ENCODE measurements around the gene SLC39A7. TPM values are rescaled to one million over a fixed set of nuclear protein-coding genes. Genes with fewer than 3 reads are reported as not detected.
A peak's percentile ranks its signal among the peaks of the same experiment; 100 is the strongest.

SLC39A7 gene
- polyA plus RNA-seq, 1 donor (not counting 4 experiments of a cell fraction or from before 2014, with no cell fraction given) = 54.0 TPM

GRCh38 chr6:33192671-33193602 is 7.7 kb upstream of the SLC39A7 start:
- no peaks in the 10 kb centered on the region for H3K79me2 ChIP-seq (ENCODE audit: control insufficient read depth, insufficient read depth, low read length)
- no peak overlapping the region for H2AFZ ChIP-seq (ENCODE audit: control insufficient read depth, low read length)
- peak overlapping the region; percentile 35 for H3K4me2 ChIP-seq (ENCODE audit: control insufficient read depth, extremely low read depth, insufficient read depth, low read depth, low read length)
- peaks cover 10 to 13% of the 10 kb centered on the region in 2 experiments for H3K36me3 ChIP-seq (ENCODE audit: control insufficient read depth in 2 of 2, extremely low read depth in 1 of 2, insufficient read depth in 2 of 2, low read length in 2 of 2)
- peaks cover 31% of the 10 kb centered on the region for H3K27me3 ChIP-seq (ENCODE audit: control insufficient read depth, extremely low read depth, insufficient read depth, low read length)
- FAIRE-seq (no peak), DNase-seq (ENCODE audit: low read depth, low spot score) (no peak)
- H3K9ac ChIP-seq (ENCODE audit: control insufficient read depth, extremely low read depth, insufficient read depth, low read length) = no peak overlapping the region
- dilution Hi-C loops (cut with MboI; ENCODE audit: extremely low pct_ligation_motif_present, low sequenced_read_pairs) = no loop called here
- H3K9me3 ChIP-seq (ENCODE audit: control insufficient read depth, low read depth, low read length) = no peaks in the 10 kb centered on the region
- TF ChIP-seq EZH2 (IDR thresholded peaks at IDR 0.05; ENCODE audit: low read length) (peak; percentile 92), CTCF (optimal IDR thresholded peaks at IDR 0.05 in 1 of 3, IDR thresholded peaks at IDR 0.05 in 1 of 3, conservative IDR thresholded peaks at IDR 0.05 in 1 of 3; ENCODE audit: extremely low read depth in 1 of 3, insufficient read depth in 2 of 3, low read length in 3 of 3) (no peak)
- H4K20me1 ChIP-seq (ENCODE audit: control insufficient read depth, extremely low read depth, insufficient read depth, low read length) = peaks cover 3% of the 10 kb centered on the region
- peaks cover 2% of the 10 kb centered on the region for H3K9me1 ChIP-seq (ENCODE audit: control insufficient read depth, extremely low read depth, insufficient read depth, low read length)
- H3K4me3 ChIP-seq (ENCODE audit: control insufficient read depth in 2 of 3, extremely low read depth in 1 of 3, insufficient read depth in 2 of 3, low read depth in 1 of 3, low read length in 3 of 3) = peak overlapping the region in 1 of 3 experiments; percentile 19
- peaks cover 3% of the 10 kb centered on the region for H3K4me1 ChIP-seq (ENCODE audit: control insufficient read depth, extremely low read depth, insufficient read depth, low read length)
- no peak overlapping the region for H3K27ac ChIP-seq (ENCODE audit: control insufficient read depth, insufficient read depth, low read length)

GRCh38 chr6:33193619-33194018 is 7.0 kb upstream of the SLC39A7 start:
- no peak overlapping the region for H3K4me3 ChIP-seq (ENCODE audit: control insufficient read depth in 2 of 3, extremely low read depth in 1 of 3, insufficient read depth in 2 of 3, low read depth in 1 of 3, low read length in 3 of 3)
- peaks cover 10 to 13% of the 10 kb centered on the region in 2 experiments for H3K36me3 ChIP-seq (ENCODE audit: control insufficient read depth in 2 of 2, extremely low read depth in 1 of 2, insufficient read depth in 2 of 2, low read length in 2 of 2)
- H3K4me2 ChIP-seq (ENCODE audit: control insufficient read depth, extremely low read depth, insufficient read depth, low read depth, low read length) = no peak overlapping the region
- dilution Hi-C loops (cut with MboI; ENCODE audit: extremely low pct_ligation_motif_present, low sequenced_read_pairs) = no loop called here
- H3K27ac ChIP-seq (ENCODE audit: control insufficient read depth, insufficient read depth, low read length) = no peak overlapping the region
- FAIRE-seq (no peak), DNase-seq (ENCODE audit: low read depth, low spot score) (no peak)
- H3K4me1 ChIP-seq (ENCODE audit: control insufficient read depth, extremely low read depth, insufficient read depth, low read length) = peaks cover 3% of the 10 kb centered on the region
- peaks cover 2% of the 10 kb centered on the region for H3K9me1 ChIP-seq (ENCODE audit: control insufficient read depth, extremely low read depth, insufficient read depth, low read length)
- TF ChIP-seq CTCF (optimal IDR thresholded peaks at IDR 0.05 in 1 of 3, IDR thresholded peaks at IDR 0.05 in 1 of 3, conservative IDR thresholded peaks at IDR 0.05 in 1 of 3; ENCODE audit: extremely low read depth in 1 of 3, insufficient read depth in 2 of 3, low read length in 3 of 3) = no peak
- TF ChIP-seq EZH2 (IDR thresholded peaks at IDR 0.05; ENCODE audit: low read length) = no peak
- H4K20me1 ChIP-seq (ENCODE audit: control insufficient read depth, extremely low read depth, insufficient read depth, low read length) = peaks cover 3% of the 10 kb centered on the region
- H3K9ac ChIP-seq (ENCODE audit: control insufficient read depth, extremely low read depth, insufficient read depth, low read length) = no peak overlapping the region
- no peak overlapping the region for H2AFZ ChIP-seq (ENCODE audit: control insufficient read depth, low read length)
- H3K27me3 ChIP-seq (ENCODE audit: control insufficient read depth, extremely low read depth, insufficient read depth, low read length) = peaks cover 31% of the 10 kb centered on the region
- no peaks in the 10 kb centered on the region for H3K79me2 ChIP-seq (ENCODE audit: control insufficient read depth, insufficient read depth, low read length)
- H3K9me3 ChIP-seq (ENCODE audit: control insufficient read depth, low read depth, low read length) = no peaks in the 10 kb centered on the region
